Lower leg skin (tissue), 4 donors: ENCODE measurements around the gene SLC26A9. TPM values are rescaled to one million over a fixed set of nuclear protein-coding genes. Genes with fewer than 3 reads are reported as not detected.

Source experiments
- DNase-seq, 2 donors: peaks; one replicate each; pipeline ENCODE4 v3.0.0-alpha.2; 2019; ENCODE audit warnings: low spot score in 2 of 2
- H3K4me3 ChIP-seq: fragments of 200-600 bp; sonication (generic); 2 replicates; pipeline ENCODE4 v1.5.1; 2017; ENCODE audit warnings: mild to moderate bottlenecking, low read depth; ENCODE audit not compliant: poor library complexity, severe bottlenecking
- CTCF ChIP-seq, 3 donors: fragments of 450-650 bp; IDR thresholded peaks; one replicate each; pipeline ENCODE4 v1.5.1; 2016; ENCODE audit warnings: antibody characterized with exemption in 3 of 3, mild to moderate bottlenecking in 3 of 3, moderate library complexity in 2 of 3
- POLR2A ChIP-seq, 2 donors: fragments of 450-650 bp; IDR thresholded peaks; one replicate each; pipeline ENCODE4 v1.6.1; 2016 to 2017; ENCODE audit warnings: antibody characterized with exemption in 2 of 2, mild to moderate bottlenecking in 1 of 2, moderate library complexity in 1 of 2
- WGBS, 2 donors: methylation state at CpG; one replicate each; pipeline ENCODE4 v1.1.5; 2018; 5-methylcytosine and 5-hydroxymethylcytosine counted together
- intact Hi-C: fragments of 100-400 bp; cut with DNase I; formaldehyde crosslinking; loops from one replicate; pipeline ENCODE4 v1.15.0; 2023; ENCODE audit warnings: low total_unique reads
- total RNA-seq, 4 donors: library from RNA; depleted of rRNA; stranded (reverse); fragments of >200 nt; gene quantifications; one replicate each; pipeline ENCODE4 v1.1.0, GENCODE V29; 2016

The SLC26A9 gene
- total RNA-seq, 4 donors from 2014 or later, result 2.7 to 14.8 (median 5.4) TPM

- WGBS, 2 donors, result 71 to 77% methylated on average over 12 of the region's 12 CpGs
- intact Hi-C loops, result no loop called here
- TF ChIP-seq POLR2A (IDR thresholded peaks at IDR 0.05), result no peak
Measured at GRCh38 chr1:205942631-205943159, 561 bp downstream of the SLC26A9 start.

GRCh38 chr1:205940710-205941109 is 2.5 kb downstream of the SLC26A9 start:
- intact Hi-C loops, result no loop called here
- H3K4me3 ChIP-seq, result no peak overlapping the region
- DNase-seq, result no peak
- TF ChIP-seq CTCF (IDR thresholded peaks at IDR 0.05), result no peak
- WGBS, 2 donors, result 70 to 71% methylated on average over 5 of the region's 5 CpGs

More at GRCh38 chr1:205942631-205943159, 561 bp downstream of the SLC26A9 start:
- DNase-seq, result no peak
- no peak overlapping the region for H3K4me3 ChIP-seq

GRCh38 chr1:205939690-205940330 is 3.4 kb downstream of the SLC26A9 start:
- H3K4me3 ChIP-seq, result no peak overlapping the region
- TF ChIP-seq CTCF (IDR thresholded peaks at IDR 0.05) (no peak), POLR2A (IDR thresholded peaks at IDR 0.05) (no peak)
- DNase-seq, result no peak
- intact Hi-C loops, result no loop called here
- WGBS, 2 donors, result 46 to 52% methylated on average over 7 of the region's 7 CpGs

GRCh38 chr1:205938682-205939081 is 4.6 kb downstream of the SLC26A9 start:
- no peak for TF ChIP-seq POLR2A (IDR thresholded peaks at IDR 0.05)
- no peak for TF ChIP-seq CTCF (IDR thresholded peaks at IDR 0.05)
- WGBS, 2 donors, result 93 to 100% methylated on average over 1 of the region's 1 CpG
- H3K4me3 ChIP-seq, result no peak overlapping the region
- DNase-seq, result no peak
- intact Hi-C loops, result no loop called here

- intact Hi-C loops, result no loop called here
- 87 to 90% methylated on average over 7 of the region's 7 CpGs for WGBS, 2 donors
- DNase-seq, result no peak
- no peak overlapping the region for H3K4me3 ChIP-seq
- TF ChIP-seq POLR2A (IDR thresholded peaks at IDR 0.05), result no peak
Measured at GRCh38 chr1:205936846-205937586, 6.2 kb downstream of the SLC26A9 start.

- H3K4me3 ChIP-seq, result no peak overlapping the region
- 31 to 52% methylated on average over 6 of the region's 6 CpGs for WGBS, 2 donors
- intact Hi-C loops, result no loop called here
- TF ChIP-seq POLR2A (IDR thresholded peaks at IDR 0.05), result no peak
- TF ChIP-seq CTCF (IDR thresholded peaks at IDR 0.05), result no peak
- no peak for DNase-seq
Measured at GRCh38 chr1:205936311-205936710, 6.9 kb downstream of the SLC26A9 start.
